Spinal cord (tissue), 10 donors: ENCODE results near the gene SEZ6L2. TPM values are rescaled to one million over a fixed set of nuclear protein-coding genes. Genes with fewer than 3 reads are reported as not detected.
"Not testable (repeated sequence)": the region's sequence is repeated elsewhere in the genome, so short reads cannot be mapped to it uniquely, and the experiment has no call there.

Experiments
- DNase-seq, 6 donors: peaks; one replicate each; pipeline versions ENCODE4 v3.0.0 to v3.0.0-alpha.2; 2013 to 2015; ENCODE audit warnings: low spot score in 6 of 6, low read depth in 4 of 6
- H3K27ac ChIP-seq: one replicate; pipeline ENCODE4 v1.5.1; 2013; ENCODE audit warnings: low read depth, low read length, control low read depth
- H3K27me3 ChIP-seq: one replicate; pipeline ENCODE4 v1.6.1; 2013; ENCODE audit warnings: low read length; ENCODE audit not compliant: control insufficient read depth, insufficient read depth
- H3K36me3 ChIP-seq: one replicate; pipeline ENCODE4 v1.6.1; 2013; ENCODE audit warnings: low read length; ENCODE audit not compliant: control insufficient read depth, insufficient read depth
- H3K4me1 ChIP-seq: one replicate; pipeline ENCODE4 v1.6.1; 2013; ENCODE audit warnings: low read length; ENCODE audit not compliant: control insufficient read depth, insufficient read depth
- H3K4me3 ChIP-seq: one replicate; pipeline ENCODE4 v1.5.1; 2013; ENCODE audit warnings: low read depth, low read length, control low read depth
- H3K9me3 ChIP-seq: one replicate; pipeline ENCODE4 v1.6.1; 2013; ENCODE audit warnings: low read length; ENCODE audit not compliant: control insufficient read depth, insufficient read depth
- WGBS: methylation state at CpG from one replicate; pipeline ENCODE4 v1.1.5; 2013; ENCODE audit warnings: missing lambda C conversion rate; ENCODE audit not compliant: insufficient coverage; 5-methylcytosine and 5-hydroxymethylcytosine counted together
- polyA plus RNA-seq, 2 donors: library from polyadenylated mRNA; unstranded; fragments of 120-200 nt; gene quantifications; one replicate each; pipeline ENCODE4 v1.2.1, GENCODE V29; 2013; ENCODE audit not compliant: insufficient read length in 2 of 2
- total RNA-seq, 2 donors: library from RNA; depleted of rRNA in 1 of 2; stranded (reverse); fragments of 120-200 nt in 1 of 2; fragments of >200 nt in 1 of 2; gene quantifications; one replicate each; pipeline versions ENCODE4 v1.2.3 to v1.2.4, GENCODE V29; 2013 to 2014
- donor health status: healthy.

SEZ6L2 gene
- total and polyA plus RNA-seq, 4 donors, result 32.7 to 155 (median 102) TPM

GRCh38 chr16:29911676-29912010 is 12.3 kb upstream of the SEZ6L2 start:
- Histone ChIP-seq H3K27ac (no peak overlapping the region), H3K9me3 (no peaks in the 10 kb centered on the region), H3K4me1 (no peaks in the 10 kb centered on the region), H3K4me3 (no peak overlapping the region), H3K36me3 (peaks cover 46% of the 10 kb centered on the region), H3K27me3 (no peaks in the 10 kb centered on the region)
- no peak for DNase-seq
- 75% methylated on average over 15 of the region's 15 CpGs for WGBS

- Histone ChIP-seq H3K27ac (no peak overlapping the region), H3K27me3 (no peaks in the 10 kb centered on the region), H3K4me1 (no peaks in the 10 kb centered on the region), H3K36me3 (peaks cover 52% of the 10 kb centered on the region), H3K4me3 (no peak overlapping the region), H3K9me3 (no peaks in the 10 kb centered on the region)
- no peak for DNase-seq
- 85% methylated on average over 18 of the region's 20 CpGs for WGBS
These were observed 11.7 kb upstream of the SEZ6L2 start for GRCh38 chr16:29910819-29911675.

GRCh38 chr16:29909851-29910250 is 10.5 kb upstream of the SEZ6L2 start:
- H3K4me1 ChIP-seq, H3K27me3 ChIP-seq, H3K9me3 ChIP-seq, H3K27ac ChIP-seq, DNase-seq, H3K4me3 ChIP-seq: not testable (repeated sequence)
- H3K36me3 ChIP-seq, result peaks cover 62% of the 10 kb centered on the region
- WGBS, result no CpG with 5 or more reads among the region's 6 CpGs

GRCh38 chr16:29909391-29909790 is 10.0 kb upstream of the SEZ6L2 start:
- no CpG with 5 or more reads among the region's 2 CpGs for WGBS
- no peaks in the 10 kb centered on the region for H3K27me3 ChIP-seq
- no peaks in the 10 kb centered on the region for H3K4me1 ChIP-seq
- no peak overlapping the region for H3K27ac ChIP-seq
- peaks cover 63% of the 10 kb centered on the region for H3K36me3 ChIP-seq
- DNase-seq, result no peak
- H3K9me3 ChIP-seq, result no peaks in the 10 kb centered on the region
- no peak overlapping the region for H3K4me3 ChIP-seq

GRCh38 chr16:29908719-29909220 is 9.4 kb upstream of the SEZ6L2 start:
- WGBS, result no CpG with 5 or more reads among the region's 2 CpGs
- Histone ChIP-seq H3K9me3 (no peaks in the 10 kb centered on the region), H3K27me3 (no peaks in the 10 kb centered on the region), H3K27ac (no peak overlapping the region), H3K4me1 (no peaks in the 10 kb centered on the region), H3K4me3 (no peak overlapping the region), H3K36me3 (peaks cover 56% of the 10 kb centered on the region)
- DNase-seq, result no peak

GRCh38 chr16:29907973-29908372 is 8.6 kb upstream of the SEZ6L2 start:
- H3K36me3 ChIP-seq, result peaks cover 52% of the 10 kb centered on the region
- no peaks in the 10 kb centered on the region for H3K27me3 ChIP-seq
- no peaks in the 10 kb centered on the region for H3K4me1 ChIP-seq
- no peak for DNase-seq
- 44% methylated on average over 1 of the region's 2 CpGs for WGBS
- H3K4me3 ChIP-seq, result no peak overlapping the region
- no peaks in the 10 kb centered on the region for H3K9me3 ChIP-seq
- no peak overlapping the region for H3K27ac ChIP-seq

- no peaks in the 10 kb centered on the region for H3K27me3 ChIP-seq
- H3K36me3 ChIP-seq, result peaks cover 47% of the 10 kb centered on the region
- no peak overlapping the region for H3K4me3 ChIP-seq
- H3K9me3 ChIP-seq, result no peaks in the 10 kb centered on the region
- WGBS, result 80% methylated on average over 23 of the region's 23 CpGs
- no peak for DNase-seq
- peaks cover 2% of the 10 kb centered on the region for H3K4me1 ChIP-seq
- H3K27ac ChIP-seq, result no peak overlapping the region
These were observed 7.3 kb upstream of the SEZ6L2 start for GRCh38 chr16:29906520-29907244.

GRCh38 chr16:29905668-29906067 is 6.3 kb upstream of the SEZ6L2 start:
- Histone ChIP-seq H3K36me3 (peaks cover 40% of the 10 kb centered on the region), H3K9me3 (no peaks in the 10 kb centered on the region), H3K27me3 (no peaks in the 10 kb centered on the region), H3K27ac (no peak overlapping the region), H3K4me3 (no peak overlapping the region), H3K4me1 (peaks cover 12% of the 10 kb centered on the region)
- DNase-seq, result no peak
- WGBS, result 91% methylated on average over 11 of the region's 13 CpGs

GRCh38 chr16:29904947-29905346 is 5.6 kb upstream of the SEZ6L2 start:
- Histone ChIP-seq H3K27ac (no peak overlapping the region), H3K36me3 (peaks cover 36% of the 10 kb centered on the region), H3K4me1 (peaks cover 17% of the 10 kb centered on the region), H3K9me3 (no peaks in the 10 kb centered on the region), H3K27me3 (no peaks in the 10 kb centered on the region), H3K4me3 (no peak overlapping the region)
- no peak for DNase-seq
- 83% methylated on average over 1 of the region's 7 CpGs for WGBS
